GM19035 (cell line): ENCODE measurements around the gene COL6A2.
"Not testable (repeated sequence)": the region's sequence is repeated elsewhere in the genome, so short reads cannot be mapped to it uniquely, and the experiment has no call there.

ENCODE experiments used
- ATAC-seq: cut with Tn5 transposase; IDR thresholded peaks from one replicate; pipeline ENCODE4 v1.9.1; 2021; ENCODE audit not compliant: unreplicated experiment

Gene COL6A2

DNA sequence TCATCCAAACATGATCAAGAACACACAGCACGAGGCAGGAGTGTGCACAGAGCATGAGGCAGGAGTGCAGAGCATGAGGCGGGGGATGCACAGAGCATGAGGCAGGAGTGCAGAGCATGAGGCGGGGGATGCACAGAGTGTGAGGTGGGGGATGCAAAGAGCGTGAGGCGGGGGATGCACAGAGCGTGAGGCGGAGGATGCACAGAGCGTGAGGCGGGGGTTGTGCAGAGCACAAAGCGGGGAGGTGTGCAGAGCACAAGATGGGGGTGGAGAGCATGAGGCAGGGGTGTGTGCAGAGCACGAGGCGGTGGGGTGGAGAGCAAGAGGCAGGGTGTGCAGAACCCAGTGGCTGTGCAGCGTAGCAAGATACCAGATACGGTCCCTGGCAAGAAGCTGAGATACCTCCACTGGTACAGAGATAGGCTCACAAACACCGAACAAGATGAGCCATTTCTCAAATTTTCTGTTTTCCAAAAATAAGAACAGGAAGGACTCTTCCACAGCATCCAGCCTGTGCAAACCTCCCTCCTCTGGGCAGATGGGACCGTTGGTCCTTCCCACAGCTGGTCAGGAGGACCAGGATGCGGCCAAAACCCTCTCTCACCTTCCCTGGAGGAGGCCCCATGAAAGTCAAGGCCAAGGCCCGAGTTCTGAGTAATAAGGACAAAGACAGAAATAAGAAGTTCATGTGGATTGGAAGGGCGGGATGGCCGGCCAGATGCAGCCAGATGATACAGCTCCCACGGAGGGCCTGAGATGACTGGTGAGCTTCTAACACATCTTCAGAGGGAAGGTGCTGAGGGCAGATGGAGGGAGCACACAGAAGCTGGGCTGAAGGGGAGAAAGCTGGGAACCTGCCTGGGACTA, 74.3 kb downstream of the COL6A2 start:
- ATAC-seq = no peak

DNA sequence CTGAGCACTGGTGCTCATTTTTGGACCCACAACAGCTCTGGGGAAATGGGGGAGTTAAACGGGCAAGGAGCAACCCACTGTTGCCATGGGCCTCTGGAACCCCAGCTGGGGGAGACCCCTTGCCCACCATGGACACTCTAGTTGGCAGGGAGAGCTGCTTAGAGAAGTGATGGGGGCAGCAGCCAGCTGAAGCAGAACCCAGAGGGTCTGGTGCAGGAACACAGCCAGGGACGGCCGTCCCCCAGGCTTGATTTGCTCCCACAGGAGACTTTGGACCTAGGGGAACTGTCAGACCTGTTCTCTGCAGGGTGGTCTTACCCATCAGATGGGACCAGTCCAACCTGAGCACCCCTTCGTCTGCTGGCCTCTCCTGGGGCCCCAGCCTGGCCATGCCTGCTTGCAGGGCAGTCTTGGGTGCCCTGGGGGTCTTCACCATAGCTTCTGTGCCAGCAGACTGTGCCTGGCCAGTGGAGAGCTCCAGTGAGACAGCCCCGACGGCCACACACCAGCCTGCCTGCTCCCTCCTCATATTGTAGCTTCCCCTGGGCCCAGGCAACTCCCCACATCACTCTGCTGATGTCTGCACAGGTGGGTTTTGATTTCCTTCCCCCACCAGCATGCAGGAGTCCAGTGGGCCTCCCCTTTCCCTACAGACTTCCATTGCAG, 75.1 kb downstream of the COL6A2 start:
- ATAC-seq = no peak

DNA sequence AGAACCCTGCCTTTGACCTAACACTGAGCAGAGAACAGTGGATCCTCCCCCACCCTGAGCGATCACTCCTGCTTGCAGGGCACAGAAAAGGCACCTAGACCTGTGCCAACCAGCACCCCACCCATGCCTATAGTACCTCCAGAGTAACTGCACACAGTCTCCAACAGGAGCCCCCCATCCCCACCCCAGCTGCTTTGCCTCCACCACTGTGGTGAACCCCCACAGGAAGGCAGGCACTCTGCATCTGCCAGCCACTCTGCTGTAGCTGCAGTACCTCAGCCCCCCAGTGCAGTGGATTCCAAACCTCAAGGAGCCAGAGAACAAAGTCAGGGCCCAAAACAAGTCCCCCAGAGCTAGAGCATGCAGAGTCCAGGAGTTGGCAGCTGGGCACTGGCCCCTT, 75.7 kb downstream of the COL6A2 start:
- ATAC-seq = no peak

DNA sequence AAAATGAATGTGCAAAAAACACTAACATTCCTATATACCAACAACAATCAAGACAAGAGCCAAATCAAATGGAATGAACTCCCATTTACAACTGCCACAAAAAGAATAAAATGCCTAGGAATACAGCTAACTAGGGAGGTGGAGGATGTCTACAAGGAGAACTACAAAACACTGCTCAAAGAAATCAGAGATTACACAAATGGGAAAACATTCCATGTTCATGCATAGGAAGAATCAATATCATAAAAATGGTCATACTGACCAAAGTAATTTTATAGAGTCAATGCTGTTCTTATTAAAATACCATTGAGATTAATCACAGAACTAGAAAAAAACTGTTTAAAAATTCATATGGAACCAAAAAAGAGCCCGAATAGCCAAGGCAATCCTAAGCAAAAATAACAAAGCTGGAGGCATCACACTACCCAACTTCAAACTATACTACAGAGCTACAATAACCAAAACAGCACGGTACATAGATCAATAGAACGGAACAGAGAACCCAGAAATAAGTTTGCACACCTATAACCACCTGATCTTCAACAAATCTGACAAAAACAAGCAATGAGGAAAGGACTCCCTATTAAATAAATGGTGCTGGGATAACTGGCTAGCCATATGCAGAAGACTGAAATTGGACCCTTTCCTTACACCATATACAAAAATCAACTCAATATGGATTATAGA, 78.7 kb downstream of the COL6A2 start:
- ATAC-seq = not testable (repeated sequence)

DNA sequence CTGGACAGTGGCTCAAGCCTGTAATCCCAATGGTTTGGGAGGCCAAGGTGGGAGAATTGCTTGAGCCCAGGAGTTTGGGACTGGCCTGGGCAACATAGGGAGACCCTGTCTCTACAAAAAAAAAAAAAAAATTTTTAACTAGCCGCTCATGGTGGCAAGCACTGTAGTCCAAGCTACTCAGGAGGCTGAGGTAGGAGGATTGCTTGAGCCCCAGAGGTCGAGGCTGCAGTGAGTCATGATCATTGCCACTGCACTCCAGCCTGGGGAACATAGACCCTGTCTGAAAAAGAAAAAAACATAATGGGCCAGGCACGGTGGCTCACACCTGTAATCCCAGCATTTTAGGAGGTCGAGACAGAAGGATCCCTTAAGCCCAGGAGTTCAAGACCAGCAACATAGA, 81.0 kb downstream of the COL6A2 start:
- no peak for ATAC-seq
